Activated T-helper 9 cell treated with anti-CD3 and anti-CD28 coated beads, Interleukin-2, amount 50 U/mL, for 16 hours (primary cell): ENCODE measurements around the gene NPTX1.

Source experiments
- DNase-seq: peaks from one replicate; pipeline ENCODE4 v3.0.0-alpha.2; 2020; ENCODE audit warnings: low read depth

NPTX1 gene

DNA sequence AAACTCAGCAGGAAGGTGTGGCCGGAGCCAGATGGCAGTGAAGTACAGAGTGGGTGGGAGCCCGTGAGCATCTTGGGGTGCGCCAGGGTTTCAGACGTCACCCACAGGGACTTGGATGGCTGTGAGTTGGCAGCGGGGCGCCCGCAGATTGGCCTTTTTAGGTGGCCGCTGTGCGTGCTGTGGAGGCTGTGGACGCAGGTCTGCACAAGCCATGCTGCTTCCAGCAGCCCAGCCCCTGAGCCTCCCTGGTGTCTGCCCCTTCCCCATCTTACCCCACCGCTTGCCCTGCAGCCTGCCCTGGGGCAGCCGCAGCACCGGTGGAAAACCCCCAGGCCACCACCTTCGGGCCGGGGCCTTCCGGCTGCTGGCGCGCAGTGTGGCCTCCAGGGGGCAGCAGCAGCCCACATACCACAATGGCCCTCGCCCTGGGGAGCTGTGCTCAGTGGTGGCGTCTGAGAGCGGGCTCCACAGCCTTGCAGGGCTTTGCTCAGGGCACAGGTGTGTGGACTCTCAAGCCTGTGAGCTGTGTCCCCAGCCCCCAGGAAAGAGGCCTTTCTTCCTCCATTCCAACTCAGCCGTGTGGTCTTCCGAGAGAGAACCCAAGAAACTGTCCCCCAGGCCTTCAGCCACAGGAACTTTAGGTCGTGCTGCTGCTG lies 49.6 kb downstream of the NPTX1 start:
- peak; percentile 83 for DNase-seq

DNA sequence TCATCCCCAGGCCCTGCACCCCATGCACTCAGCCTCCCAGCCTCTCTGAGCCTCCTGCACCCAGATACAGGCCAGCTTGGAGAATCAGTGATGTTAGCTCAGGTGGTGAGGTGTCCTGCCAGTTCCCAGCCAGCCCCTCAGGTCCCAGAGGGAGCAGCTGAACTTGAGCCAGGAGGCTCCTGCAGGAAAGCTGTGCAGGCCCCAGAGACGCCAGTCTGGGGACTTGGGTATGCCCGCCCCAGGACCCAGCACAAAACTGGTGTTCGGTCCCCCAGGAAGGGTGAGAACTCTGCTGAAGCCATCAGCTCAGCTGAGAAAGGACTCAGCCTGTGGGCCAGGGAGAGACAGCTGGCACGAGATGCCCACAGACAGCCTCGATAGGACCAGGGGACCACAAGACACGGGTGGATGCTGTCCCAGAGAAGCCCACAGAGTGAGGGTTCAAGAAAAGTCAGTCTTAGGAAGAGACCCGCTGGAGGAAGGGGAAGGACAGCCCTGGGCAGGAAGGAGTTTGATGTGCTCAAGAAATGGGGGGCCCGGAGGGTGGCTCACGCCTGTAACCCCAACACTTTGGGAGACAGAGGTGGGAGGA lies 50.5 kb downstream of the NPTX1 start:
- DNase-seq, result no peak

DNA sequence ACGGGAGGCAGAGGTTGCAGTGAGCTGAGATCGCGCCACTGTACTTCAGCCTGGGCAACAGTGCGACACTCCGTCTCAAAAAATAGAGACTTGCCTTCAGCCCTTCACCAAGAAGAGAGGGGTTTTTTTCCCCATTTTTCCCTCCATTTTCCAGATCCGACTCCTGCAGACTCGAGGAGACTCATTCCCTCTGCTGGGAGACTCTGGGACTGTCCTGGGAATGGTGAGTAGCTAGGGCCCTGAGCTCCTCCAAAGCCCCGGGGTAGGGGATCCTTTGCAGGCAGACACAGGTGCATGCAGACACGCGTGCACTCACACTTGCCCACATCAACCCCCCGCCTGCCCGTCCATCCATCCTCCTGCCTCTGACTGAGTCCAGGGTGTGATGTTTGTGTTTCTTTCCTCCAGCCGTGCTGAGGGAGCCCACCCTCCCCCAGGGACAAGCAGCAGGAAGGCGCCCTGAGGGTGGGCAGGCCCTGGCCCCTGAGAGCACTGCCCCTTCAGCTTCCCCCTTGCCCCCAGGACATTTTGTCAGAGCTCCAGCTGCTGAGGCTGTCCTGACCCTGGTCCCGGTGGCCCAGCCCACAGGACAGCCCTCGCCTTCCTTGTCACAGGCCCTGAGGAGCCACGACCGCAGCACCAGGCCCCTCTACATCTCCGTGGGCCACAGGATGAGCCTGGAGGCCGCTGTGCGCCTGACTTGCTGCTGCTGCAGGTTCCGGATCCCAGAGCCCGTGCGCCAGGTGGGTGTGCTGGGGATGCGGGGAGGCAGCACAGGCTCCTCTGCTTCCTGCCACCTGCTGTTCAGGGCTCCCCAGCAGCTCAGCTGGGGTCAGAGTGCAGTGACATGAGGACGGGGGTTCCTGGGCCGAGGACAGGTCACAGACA lies 51.3 kb downstream of the NPTX1 start:
- no peak for DNase-seq

DNA sequence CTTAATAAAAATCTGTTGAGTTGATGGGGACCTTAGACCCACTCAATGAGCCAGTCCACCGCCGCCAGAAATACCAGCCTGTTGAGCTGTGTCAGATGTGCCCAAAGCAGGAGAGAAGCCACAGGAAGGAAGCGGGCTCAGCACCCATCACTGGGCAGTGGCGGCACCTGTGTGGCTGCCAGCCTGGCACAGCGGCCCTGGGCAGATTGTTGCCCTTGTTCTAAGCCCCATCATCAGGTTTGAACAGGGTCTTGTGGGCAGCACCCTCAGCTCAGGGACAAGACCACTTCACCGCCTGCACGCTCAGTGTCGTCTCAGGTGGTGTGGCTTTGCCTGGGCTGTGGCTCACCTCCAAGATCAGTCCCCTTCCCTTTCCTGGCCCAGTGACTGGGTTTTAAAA lies 52.1 kb downstream of the NPTX1 start:
- no peak for DNase-seq

DNA sequence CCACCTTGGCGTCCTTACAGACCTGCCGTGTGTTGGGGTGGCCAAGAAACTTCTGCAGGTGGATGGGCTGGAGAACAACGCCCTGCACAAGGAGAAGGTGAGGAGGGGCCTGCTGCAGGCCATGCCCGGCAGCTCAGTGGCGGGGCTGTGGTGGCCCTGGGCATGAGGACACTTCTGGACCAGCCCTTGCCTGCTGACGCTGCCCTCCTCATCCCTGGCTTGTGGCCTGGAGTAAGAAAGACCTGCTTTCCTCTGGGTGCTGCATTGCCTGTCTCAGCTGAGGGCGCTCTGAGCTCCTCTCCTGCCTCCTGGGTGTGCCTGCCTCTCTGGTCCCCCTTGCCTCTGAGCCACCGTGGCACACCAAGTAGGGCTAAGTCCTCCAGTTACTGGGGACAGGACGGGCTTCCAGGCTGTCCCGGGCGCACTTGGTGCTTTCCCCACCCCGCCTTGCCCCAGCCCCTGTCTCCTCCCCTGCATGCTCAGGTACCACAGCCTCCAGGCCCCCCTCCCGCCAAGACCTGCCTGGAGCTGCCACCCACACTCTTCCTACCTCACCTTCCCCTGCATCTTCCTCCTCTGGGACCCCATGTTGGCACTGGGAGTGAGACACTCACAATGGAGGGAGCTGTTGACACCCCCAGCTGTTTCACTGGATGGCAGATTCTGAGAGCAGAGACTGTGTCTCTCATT lies 52.7 kb downstream of the NPTX1 start:
- no peak for DNase-seq

DNA sequence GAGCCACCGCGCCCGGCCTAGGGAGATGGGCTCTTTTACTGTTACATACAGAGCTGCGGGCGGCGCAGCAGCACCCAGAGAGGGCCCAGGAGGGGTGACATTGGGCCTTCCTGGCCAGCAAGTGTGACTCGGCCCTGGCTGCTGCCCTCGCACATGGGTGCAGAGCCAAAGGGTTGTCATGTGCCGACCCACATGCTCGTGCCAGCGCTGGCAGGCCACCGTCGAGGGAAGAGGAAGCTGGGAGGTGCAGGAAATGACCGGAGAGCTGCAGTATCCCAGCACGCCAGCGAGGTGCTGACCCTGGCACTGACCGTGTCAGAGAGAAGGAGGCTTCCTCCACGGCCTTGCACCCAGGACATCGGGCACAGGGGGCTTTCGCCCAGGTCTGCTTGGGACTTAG lies 53.4 kb downstream of the NPTX1 start:
- DNase-seq, result no peak

DNA sequence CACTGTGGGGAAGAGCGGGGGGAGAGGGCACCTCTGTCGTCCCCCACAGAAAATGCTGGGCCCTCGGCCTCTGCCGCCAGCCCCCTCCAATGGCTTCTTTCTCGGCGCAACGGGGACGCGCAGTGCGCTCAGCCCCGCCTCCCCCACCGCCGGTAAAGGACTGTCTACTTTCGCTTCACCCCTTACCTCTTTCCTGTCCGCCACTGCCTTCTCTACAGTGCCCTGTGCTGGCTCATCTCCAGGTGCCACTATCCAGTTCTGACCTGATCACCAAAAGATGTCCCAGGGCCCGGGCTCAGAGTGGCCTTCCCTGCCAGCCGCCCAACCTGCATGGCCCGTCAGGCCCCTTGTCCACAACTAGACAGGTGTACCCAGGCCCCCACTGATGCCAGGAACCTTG lies 54.1 kb downstream of the NPTX1 start:
- no peak for DNase-seq

DNA sequence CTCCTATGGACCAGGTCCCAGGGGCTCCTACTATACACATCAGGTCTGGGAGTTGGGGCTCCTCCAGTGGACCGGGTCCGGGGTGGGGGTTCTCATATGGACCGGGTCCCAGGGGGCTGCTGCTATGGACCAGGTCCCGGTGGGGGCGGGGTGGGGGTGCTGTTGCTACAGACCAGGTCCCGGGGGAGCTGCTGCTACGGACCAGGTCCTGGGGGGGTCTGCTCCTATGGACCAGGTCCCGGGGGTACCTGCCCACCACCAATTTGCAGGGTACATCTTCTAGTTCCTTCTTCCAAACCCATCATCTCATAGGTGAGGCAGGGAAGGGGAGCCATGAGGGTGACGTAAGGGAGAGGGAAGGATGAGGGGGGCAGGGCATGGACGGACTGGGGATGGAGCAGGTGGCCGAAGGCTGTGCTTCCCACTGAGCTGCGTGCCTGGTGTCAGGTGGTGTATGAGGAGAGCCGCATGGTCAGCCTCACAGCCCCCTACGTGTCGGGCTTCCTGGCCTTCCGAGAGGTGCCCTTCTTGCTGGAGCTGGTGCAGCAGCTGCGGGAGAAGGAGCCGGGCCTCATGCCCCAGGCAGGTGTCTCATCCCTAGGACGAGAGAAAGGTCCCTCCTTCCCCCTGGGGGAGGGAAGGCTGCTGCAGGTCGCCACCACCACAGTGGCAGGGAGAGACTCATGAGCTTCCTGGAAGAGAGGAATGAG lies 54.9 kb downstream of the NPTX1 start:
- DNase-seq, result no peak

DNA sequence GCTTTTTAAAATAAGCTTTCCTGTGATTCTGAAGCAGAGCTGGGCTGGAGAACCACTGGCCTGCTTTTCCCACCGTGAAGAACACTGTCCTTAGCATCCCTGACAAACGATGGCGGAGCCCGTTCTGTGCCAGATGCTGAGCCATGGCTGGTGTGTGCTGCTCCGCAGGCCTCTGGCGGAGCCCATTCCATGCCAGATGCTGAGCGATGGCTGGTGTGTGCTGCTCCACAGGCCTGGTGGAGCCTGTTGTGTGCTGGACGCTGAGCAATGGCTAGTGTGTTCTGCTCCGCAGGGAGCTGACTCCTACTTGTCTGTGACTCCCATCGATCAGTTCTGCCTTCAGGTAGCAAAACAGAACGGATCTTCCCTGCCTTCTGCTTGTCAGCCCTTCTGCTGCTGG lies 57.2 kb downstream of the NPTX1 start:
- no peak for DNase-seq

DNA sequence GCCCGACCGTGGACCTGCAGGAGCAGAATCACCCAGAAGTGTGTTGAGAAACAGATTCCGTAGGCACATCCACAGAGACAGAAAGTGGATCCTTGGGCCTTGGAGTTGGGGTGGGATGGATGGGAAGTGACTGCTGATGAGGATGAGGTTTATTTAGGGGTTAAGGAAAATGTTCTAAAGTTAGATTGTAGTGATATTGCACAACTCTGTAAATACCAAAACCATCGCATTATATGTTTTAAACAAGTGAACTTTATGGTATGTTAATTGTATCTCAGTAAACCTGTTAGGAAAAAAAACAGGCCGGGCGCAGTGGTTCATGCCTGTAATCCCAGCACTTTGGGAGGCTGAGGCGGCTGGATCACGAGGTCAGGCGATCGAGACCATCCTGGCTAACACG lies 57.8 kb downstream of the NPTX1 start:
- DNase-seq, result no peak
